ENCODE measurements around the gene KDM2A.
"Not testable (repeated sequence)": the region's sequence is repeated elsewhere in the genome, so short reads cannot be mapped to it uniquely, and the experiment has no call there.

DNA sequence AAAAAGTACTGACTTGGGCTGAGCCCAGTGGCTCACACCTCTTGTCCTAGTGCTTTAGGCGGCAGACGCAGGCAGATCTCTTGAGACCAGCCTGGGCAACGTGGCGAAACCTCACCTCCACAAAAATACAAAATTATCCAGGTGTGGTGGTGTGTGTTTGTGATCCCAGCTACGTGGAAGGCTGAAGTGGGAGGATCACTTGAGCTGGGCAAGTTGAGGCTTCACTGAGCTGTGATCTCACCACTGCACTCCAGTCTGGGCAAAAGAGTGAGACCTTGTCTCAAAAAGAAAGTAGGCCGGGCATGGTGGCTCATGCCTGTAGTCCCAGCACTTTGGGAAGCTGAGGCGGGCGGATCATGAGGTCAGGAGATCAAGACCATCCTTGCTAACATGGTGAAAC, 115.5 kb downstream of the KDM2A start:
- TF ChIP-seq, protein P1, sequence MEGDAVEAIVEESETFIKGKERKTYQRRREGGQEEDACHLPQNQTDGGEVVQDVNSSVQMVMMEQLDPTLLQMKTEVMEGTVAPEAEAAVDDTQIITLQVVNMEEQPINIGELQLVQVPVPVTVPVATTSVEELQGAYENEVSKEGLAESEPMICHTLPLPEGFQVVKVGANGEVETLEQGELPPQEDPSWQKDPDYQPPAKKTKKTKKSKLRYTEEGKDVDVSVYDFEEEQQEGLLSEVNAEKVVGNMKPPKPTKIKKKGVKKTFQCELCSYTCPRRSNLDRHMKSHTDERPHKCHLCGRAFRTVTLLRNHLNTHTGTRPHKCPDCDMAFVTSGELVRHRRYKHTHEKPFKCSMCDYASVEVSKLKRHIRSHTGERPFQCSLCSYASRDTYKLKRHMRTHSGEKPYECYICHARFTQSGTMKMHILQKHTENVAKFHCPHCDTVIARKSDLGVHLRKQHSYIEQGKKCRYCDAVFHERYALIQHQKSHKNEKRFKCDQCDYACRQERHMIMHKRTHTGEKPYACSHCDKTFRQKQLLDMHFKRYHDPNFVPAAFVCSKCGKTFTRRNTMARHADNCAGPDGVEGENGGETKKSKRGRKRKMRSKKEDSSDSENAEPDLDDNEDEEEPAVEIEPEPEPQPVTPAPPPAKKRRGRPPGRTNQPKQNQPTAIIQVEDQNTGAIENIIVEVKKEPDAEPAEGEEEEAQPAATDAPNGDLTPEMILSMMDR (conservative IDR thresholded peaks at IDR 0.05) = not testable (repeated sequence)
- not testable (repeated sequence) for TF ChIP-seq EZH2 (IDR thresholded peaks at IDR 0.05; ENCODE audit: low read depth)
